ENCODE data around the gene FRMD5.

FRMD5 gene

GRCh38 chr15:44084770-44085169, 110.3 kb downstream of the FRMD5 start:
- no peak overlapping the region for H3K4me3 ChIP-seq (ENCODE audit: low read length)
- H4K20me1 ChIP-seq (ENCODE audit: control insufficient read depth, insufficient read depth, low read depth, low read length) = no peaks in the 10 kb centered on the region
- no peaks in the 10 kb centered on the region for H3K9me2 ChIP-seq (replicated peaks; ENCODE audit: control insufficient read depth, low read length)
- H3K36me3 ChIP-seq (ENCODE audit: control insufficient read depth, low read length) = no peaks in the 10 kb centered on the region
- no peak for TF ChIP-seq EZH2phosphoT487 (IDR thresholded peaks at IDR 0.05; ENCODE audit: borderline replicate concordance, low read length)
- TF ChIP-seq, protein P1, sequence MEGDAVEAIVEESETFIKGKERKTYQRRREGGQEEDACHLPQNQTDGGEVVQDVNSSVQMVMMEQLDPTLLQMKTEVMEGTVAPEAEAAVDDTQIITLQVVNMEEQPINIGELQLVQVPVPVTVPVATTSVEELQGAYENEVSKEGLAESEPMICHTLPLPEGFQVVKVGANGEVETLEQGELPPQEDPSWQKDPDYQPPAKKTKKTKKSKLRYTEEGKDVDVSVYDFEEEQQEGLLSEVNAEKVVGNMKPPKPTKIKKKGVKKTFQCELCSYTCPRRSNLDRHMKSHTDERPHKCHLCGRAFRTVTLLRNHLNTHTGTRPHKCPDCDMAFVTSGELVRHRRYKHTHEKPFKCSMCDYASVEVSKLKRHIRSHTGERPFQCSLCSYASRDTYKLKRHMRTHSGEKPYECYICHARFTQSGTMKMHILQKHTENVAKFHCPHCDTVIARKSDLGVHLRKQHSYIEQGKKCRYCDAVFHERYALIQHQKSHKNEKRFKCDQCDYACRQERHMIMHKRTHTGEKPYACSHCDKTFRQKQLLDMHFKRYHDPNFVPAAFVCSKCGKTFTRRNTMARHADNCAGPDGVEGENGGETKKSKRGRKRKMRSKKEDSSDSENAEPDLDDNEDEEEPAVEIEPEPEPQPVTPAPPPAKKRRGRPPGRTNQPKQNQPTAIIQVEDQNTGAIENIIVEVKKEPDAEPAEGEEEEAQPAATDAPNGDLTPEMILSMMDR (IDR thresholded peaks at IDR 0.05; ENCODE audit: low read depth, low read length, poor library complexity, severe bottlenecking) = no peak
- no peak overlapping the region for H3K27ac ChIP-seq (ENCODE audit: low read depth, low read length)
- H3K9me3 ChIP-seq (ENCODE audit: control insufficient read depth, insufficient read depth, low read length) = no peaks in the 10 kb centered on the region
- H3F3A ChIP-seq (ENCODE audit: control insufficient read depth, insufficient read depth) = no peaks in the 10 kb centered on the region
- 0 out of 2 replicates have a peak, but pooled peaks cover 3% of the 10 kb centered on the region for H3K4me1 ChIP-seq (ENCODE audit: control insufficient read depth, low read length)
- H3K79me2 ChIP-seq (ENCODE audit: control insufficient read depth, low read length) = no peaks in the 10 kb centered on the region
- no peak overlapping the region for H3K4me2 ChIP-seq (ENCODE audit: low read length)
- peaks cover 21% of the 10 kb centered on the region for H3K27me3 ChIP-seq (ENCODE audit: control insufficient read depth, low read length)

DNA sequence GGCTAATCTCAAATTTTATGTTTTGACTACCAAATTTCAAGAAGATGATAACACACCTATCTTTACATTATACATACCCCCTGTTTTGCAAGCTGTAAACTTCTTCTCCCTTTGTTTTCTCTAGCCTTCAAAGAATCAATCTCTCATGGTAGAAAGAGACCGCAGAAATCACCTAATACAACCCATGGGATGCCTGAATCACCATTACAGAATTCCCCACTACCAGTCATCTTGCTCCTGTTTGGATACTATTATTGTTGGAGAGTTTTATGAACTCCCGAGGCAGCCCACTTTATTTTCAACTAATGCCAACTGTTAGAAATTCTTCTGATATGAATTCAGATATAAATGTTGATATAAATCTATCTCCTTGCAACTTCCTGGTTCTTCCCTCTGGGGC, 110.9 kb downstream of the FRMD5 start:
- Histone ChIP-seq H3K9me2 (replicated peaks; ENCODE audit: control insufficient read depth, low read length) (no peaks in the 10 kb centered on the region), H4K20me1 (ENCODE audit: control insufficient read depth, insufficient read depth, low read depth, low read length) (no peaks in the 10 kb centered on the region), H3K27me3 (ENCODE audit: control insufficient read depth, low read length) (peaks cover 23% of the 10 kb centered on the region), H3K79me2 (ENCODE audit: control insufficient read depth, low read length) (no peaks in the 10 kb centered on the region), H3K4me2 (ENCODE audit: low read length) (no peak overlapping the region), H3K4me3 (ENCODE audit: low read length) (no peak overlapping the region), H3K36me3 (ENCODE audit: control insufficient read depth, low read length) (no peaks in the 10 kb centered on the region), H3K27ac (ENCODE audit: low read depth, low read length) (no peak overlapping the region), H3K4me1 (ENCODE audit: control insufficient read depth, low read length) (0 out of 2 replicates have a peak, but pooled peaks cover 3% of the 10 kb centered on the region), H3K9me3 (ENCODE audit: control insufficient read depth, insufficient read depth, low read length) (no peaks in the 10 kb centered on the region), H3F3A (ENCODE audit: control insufficient read depth, insufficient read depth) (no peaks in the 10 kb centered on the region)
- no peak for TF ChIP-seq EZH2phosphoT487 (IDR thresholded peaks at IDR 0.05; ENCODE audit: borderline replicate concordance, low read length)

GRCh38 chr15:44082558-44083157, 112.4 kb downstream of the FRMD5 start:
- H3F3A ChIP-seq (ENCODE audit: control insufficient read depth, insufficient read depth) = no peaks in the 10 kb centered on the region
- no peaks in the 10 kb centered on the region for H3K9me2 ChIP-seq (replicated peaks; ENCODE audit: control insufficient read depth, low read length)
- no peak overlapping the region for H3K4me3 ChIP-seq (ENCODE audit: low read length)
- H3K27ac ChIP-seq (ENCODE audit: low read depth, low read length) = no peak overlapping the region
- no peak overlapping the region for H3K4me2 ChIP-seq (ENCODE audit: low read length)
- H3K27me3 ChIP-seq (ENCODE audit: control insufficient read depth, low read length) = peaks cover 28% of the 10 kb centered on the region
- H4K20me1 ChIP-seq (ENCODE audit: control insufficient read depth, insufficient read depth, low read depth, low read length) = no peaks in the 10 kb centered on the region
- 0 out of 2 replicates have a peak, but pooled peaks cover 3% of the 10 kb centered on the region for H3K4me1 ChIP-seq (ENCODE audit: control insufficient read depth, low read length)
- H3K9me3 ChIP-seq (ENCODE audit: control insufficient read depth, insufficient read depth, low read length) = no peaks in the 10 kb centered on the region
- no peaks in the 10 kb centered on the region for H3K79me2 ChIP-seq (ENCODE audit: control insufficient read depth, low read length)
- TF ChIP-seq, protein P1 (IDR thresholded peaks at IDR 0.05; ENCODE audit: low read depth, low read length, poor library complexity, severe bottlenecking) = no peak
- no peak for TF ChIP-seq EZH2phosphoT487 (IDR thresholded peaks at IDR 0.05; ENCODE audit: borderline replicate concordance, low read length)
- no peaks in the 10 kb centered on the region for H3K36me3 ChIP-seq (ENCODE audit: control insufficient read depth, low read length)
